Measurements from ENCODE around the gene INSIG2. TPM values are rescaled to one million over a fixed set of nuclear protein-coding genes. Genes with fewer than 3 reads are reported as not detected.

INSIG2 gene
- polyA plus RNA-seq, 1 experiment: 7.5 TPM

- CTCF ChIA-PET: interaction anchor here (1.2 kb wide), 1 partner anchor 21 kb away, joined by 4 read pairs; no protein-coding TSS in a partner anchor
- no peak for DNase-seq (ENCODE audit: low read depth)
- Histone ChIP-seq H3K27me3 (ENCODE audit: control insufficient read depth, insufficient read depth, low read length) (peaks cover 2% of the 10 kb centered on the region; the same call in 1 of the 2 replicates), H3K36me3 (ENCODE audit: control insufficient read depth, insufficient read depth, low read length) (no peaks in the 10 kb centered on the region), H3K4me3 (ENCODE audit: low read depth, low read length) (no peak overlapping the region)
- TF ChIP-seq CTCF (IDR thresholded peaks at IDR 0.05; ENCODE audit: insufficient read depth, low read depth, low read length): no peak
- POLR2A ChIA-PET: no interaction called here
Observed at GRCh38 chr2:118053681-118054080, 34.6 kb upstream of the INSIG2 start.

- DNase-seq (ENCODE audit: low read depth): no peak
- POLR2A ChIA-PET: no interaction called here
- TF ChIP-seq CTCF (IDR thresholded peaks at IDR 0.05; ENCODE audit: insufficient read depth, low read depth, low read length): no peak
- no peak overlapping the region for H3K4me3 ChIP-seq (ENCODE audit: low read depth, low read length)
- H3K27me3 ChIP-seq (ENCODE audit: control insufficient read depth, insufficient read depth, low read length): peaks cover 2% of the 10 kb centered on the region; the same call in 1 of the 2 replicates
- CTCF ChIA-PET: interaction anchor here (0.9 to 1.2 kb wide), 2 partner anchors 8 to 22 kb away, joined by 3 to 4 read pairs; no protein-coding TSS in a partner anchor
- H3K36me3 ChIP-seq (ENCODE audit: control insufficient read depth, insufficient read depth, low read length): no peaks in the 10 kb centered on the region
Observed at GRCh38 chr2:118054213-118055008, 33.9 kb upstream of the INSIG2 start.

GRCh38 chr2:118055512-118056164 lies 32.6 kb upstream of the INSIG2 start:
- H3K4me3 ChIP-seq (ENCODE audit: low read depth, low read length): no peak overlapping the region
- ChIA-PET POLR2A (no interaction called here), CTCF (interaction anchor here (0.9 to 1.5 kb wide), 2 partner anchors 9 kb away, joined by 3 to 4 read pairs; no protein-coding TSS in a partner anchor)

DNA sequence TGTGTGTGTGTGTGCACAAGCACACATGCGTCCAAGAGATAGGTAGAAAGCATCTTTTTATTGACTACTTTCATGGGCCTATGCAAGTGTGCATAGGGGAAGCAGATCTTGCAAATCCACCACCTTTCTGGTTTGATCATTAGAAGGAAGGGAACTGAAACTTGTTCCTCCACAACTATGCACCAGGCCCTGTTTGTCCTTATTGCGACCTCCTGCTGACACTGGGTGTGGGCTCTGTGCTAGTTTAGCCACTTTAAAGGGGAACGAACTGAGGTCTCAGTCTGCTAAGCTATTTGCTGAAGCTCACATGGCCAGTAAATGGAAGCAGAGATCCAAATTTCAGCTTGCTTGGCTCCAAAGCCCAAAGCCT lies 32.1 kb upstream of the INSIG2 start:
- peaks cover 2% of the 10 kb centered on the region; the same call in 1 of the 2 replicates for H3K27me3 ChIP-seq (ENCODE audit: control insufficient read depth, insufficient read depth, low read length)
- POLR2A ChIA-PET: no interaction called here
- CTCF ChIA-PET: interaction anchor here (1.5 kb wide), 1 partner anchor 10 kb away, joined by 4 read pairs; no protein-coding TSS in a partner anchor
- no peak for TF ChIP-seq CTCF (IDR thresholded peaks at IDR 0.05; ENCODE audit: insufficient read depth, low read depth, low read length)
- no peaks in the 10 kb centered on the region for H3K36me3 ChIP-seq (ENCODE audit: control insufficient read depth, insufficient read depth, low read length)
- no peak overlapping the region for H3K4me3 ChIP-seq (ENCODE audit: low read depth, low read length)
- no peak for DNase-seq (ENCODE audit: low read depth)

More at GRCh38 chr2:118055512-118056164, 32.6 kb upstream of the INSIG2 start:
- no peak for DNase-seq (ENCODE audit: low read depth)
- H3K27me3 ChIP-seq (ENCODE audit: control insufficient read depth, insufficient read depth, low read length): peaks cover 2% of the 10 kb centered on the region; the same call in 1 of the 2 replicates
- no peak for TF ChIP-seq CTCF (IDR thresholded peaks at IDR 0.05; ENCODE audit: insufficient read depth, low read depth, low read length)
- no peaks in the 10 kb centered on the region for H3K36me3 ChIP-seq (ENCODE audit: control insufficient read depth, insufficient read depth, low read length)

- Histone ChIP-seq H3K36me3 (ENCODE audit: control insufficient read depth, insufficient read depth, low read length) (no peaks in the 10 kb centered on the region), H3K27me3 (ENCODE audit: control insufficient read depth, insufficient read depth, low read length) (peaks cover 2% of the 10 kb centered on the region; the same call in 1 of the 2 replicates), H3K4me3 (ENCODE audit: low read depth, low read length) (no peak overlapping the region)
- TF ChIP-seq CTCF (IDR thresholded peaks at IDR 0.05; ENCODE audit: insufficient read depth, low read depth, low read length): no peak
- ChIA-PET POLR2A (no interaction called here), CTCF (interaction anchor here (1.5 kb wide), 1 partner anchor 10 kb away, joined by 4 read pairs; no protein-coding TSS in a partner anchor)
- no peak for DNase-seq (ENCODE audit: low read depth)
Observed at GRCh38 chr2:118056801-118057200, 31.5 kb upstream of the INSIG2 start.

All from BJ (cell line).